GM21723 (cell line): Measurements from ENCODE around the gene DCC.

Experiments used
- ATAC-seq: cut with Tn5 transposase; IDR thresholded peaks from one replicate; pipeline ENCODE4 v1.9.1; 2021; ENCODE audit warnings: mild to moderate bottlenecking, moderate library complexity; ENCODE audit not compliant: unreplicated experiment

The DCC gene

GRCh38 chr18:52415131-52415530, 75.1 kb downstream of the DCC start:
- ATAC-seq = no peak

GRCh38 chr18:52422985-52423601, 83.1 kb downstream of the DCC start:
- no peak for ATAC-seq

- no peak for ATAC-seq
Measured at GRCh38 chr18:52426041-52426440, 86.0 kb downstream of the DCC start.

GRCh38 chr18:52426462-52426861, 86.5 kb downstream of the DCC start:
- ATAC-seq = no peak

- no peak for ATAC-seq
Measured at GRCh38 chr18:52427521-52428175, 87.7 kb downstream of the DCC start.

- no peak for ATAC-seq
Measured at GRCh38 chr18:52431683-52432082, 91.7 kb downstream of the DCC start.

- no peak for ATAC-seq
Measured at GRCh38 chr18:52433797-52434196, 93.8 kb downstream of the DCC start.

GRCh38 chr18:52435301-52435700, 95.3 kb downstream of the DCC start:
- no peak for ATAC-seq

- no peak for ATAC-seq
Measured at GRCh38 chr18:52437161-52437560, 97.2 kb downstream of the DCC start.

- ATAC-seq = no peak
Measured at GRCh38 chr18:52439457-52439856, 99.5 kb downstream of the DCC start.

- no peak for ATAC-seq
Measured at GRCh38 chr18:52441794-52442193, 101.8 kb downstream of the DCC start.

GRCh38 chr18:52442686-52443085, 102.7 kb downstream of the DCC start:
- no peak for ATAC-seq

GRCh38 chr18:52451256-52451655, 111.3 kb downstream of the DCC start:
- ATAC-seq = no peak

- no peak for ATAC-seq
Measured at GRCh38 chr18:52451851-52452250, 111.9 kb downstream of the DCC start.

GRCh38 chr18:52452427-52452826, 112.4 kb downstream of the DCC start:
- ATAC-seq = no peak

- ATAC-seq = no peak
Measured at GRCh38 chr18:52459890-52460289, 119.9 kb downstream of the DCC start.

GRCh38 chr18:52462853-52463252, 122.9 kb downstream of the DCC start:
- ATAC-seq = no peak

GRCh38 chr18:52465391-52465790, 125.4 kb downstream of the DCC start:
- no peak for ATAC-seq

- ATAC-seq = no peak
Measured at GRCh38 chr18:52468496-52468895, 128.5 kb downstream of the DCC start.

GRCh38 chr18:52475325-52475724, 135.3 kb downstream of the DCC start:
- no peak for ATAC-seq

- no peak for ATAC-seq
Measured at GRCh38 chr18:52481116-52481515, 141.1 kb downstream of the DCC start.

- ATAC-seq = no peak
Measured at GRCh38 chr18:52484977-52485376, 145.0 kb downstream of the DCC start.

GRCh38 chr18:52486052-52486451, 146.1 kb downstream of the DCC start:
- ATAC-seq = no peak
